Activated CD4-positive, alpha-beta T cell treated with anti-CD3 and anti-CD28 coated beads for 24 hours (primary cell): ENCODE data around the gene ARGFX.
"Not testable (repeated sequence)": the region's sequence is repeated elsewhere in the genome, so short reads cannot be mapped to it uniquely, and the experiment has no call there.

Source experiments
- DNase-seq, 2 donors: peaks; one replicate each; pipeline ENCODE4 v3.0.0-alpha.2; 2020; ENCODE audit warnings: low read depth in 2 of 2

The ARGFX gene

GRCh38 chr3:121599900-121600299 lies 32.2 kb downstream of the ARGFX start:
- DNase-seq = not testable (repeated sequence)

GRCh38 chr3:121601212-121601812 lies 33.6 kb downstream of the ARGFX start:
- no peak for DNase-seq

- no peak for DNase-seq
Observed at GRCh38 chr3:121604759-121605158, 37.0 kb downstream of the ARGFX start.

GRCh38 chr3:121606106-121606505 lies 38.4 kb downstream of the ARGFX start:
- DNase-seq = no peak
